ENCODE data around the gene CRYAA.
"Not testable (repeated sequence)": the region's sequence is repeated elsewhere in the genome, so short reads cannot be mapped to it uniquely, and the experiment has no call there.

The CRYAA gene, protein sequence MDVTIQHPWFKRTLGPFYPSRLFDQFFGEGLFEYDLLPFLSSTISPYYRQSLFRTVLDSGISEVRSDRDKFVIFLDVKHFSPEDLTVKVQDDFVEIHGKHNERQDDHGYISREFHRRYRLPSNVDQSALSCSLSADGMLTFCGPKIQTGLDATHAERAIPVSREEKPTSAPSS

DNA sequence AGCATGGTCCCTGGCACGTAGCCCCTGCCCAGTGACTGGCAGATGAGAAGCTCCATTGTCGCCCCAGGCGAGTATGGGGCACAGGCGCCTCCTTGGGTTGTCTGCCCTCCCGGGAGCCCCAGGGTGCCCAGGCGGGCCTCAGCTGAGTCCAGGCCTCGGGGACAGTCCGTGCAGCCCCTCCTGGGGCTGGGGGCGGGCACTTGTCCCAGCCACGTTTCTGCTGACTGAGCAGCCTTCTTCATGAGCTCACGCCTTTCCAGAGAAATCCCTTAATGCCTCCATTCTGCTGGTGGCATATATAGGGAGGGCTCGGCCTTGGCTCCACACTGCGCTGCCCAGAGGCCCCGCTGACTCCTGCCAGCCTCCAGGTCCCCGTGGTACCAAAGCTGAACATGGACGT, at the start of gene CRYAA:
TSS of gene CRYAA (plus strand) at position 301 of the 400 bp plus-strand sequence. CDS start at position 393, 92 bp downstream.
- DNase-seq (ENCODE audit: low read depth) = not testable (repeated sequence)

GRCh38 chr21:43130094-43130493, 38.7 kb upstream of the CRYAA start:
- not testable (repeated sequence) for DNase-seq (ENCODE audit: low read depth)

GRCh38 chr21:43134520-43134919, 34.3 kb upstream of the CRYAA start:
- DNase-seq (ENCODE audit: low read depth) = not testable (repeated sequence)

DNA sequence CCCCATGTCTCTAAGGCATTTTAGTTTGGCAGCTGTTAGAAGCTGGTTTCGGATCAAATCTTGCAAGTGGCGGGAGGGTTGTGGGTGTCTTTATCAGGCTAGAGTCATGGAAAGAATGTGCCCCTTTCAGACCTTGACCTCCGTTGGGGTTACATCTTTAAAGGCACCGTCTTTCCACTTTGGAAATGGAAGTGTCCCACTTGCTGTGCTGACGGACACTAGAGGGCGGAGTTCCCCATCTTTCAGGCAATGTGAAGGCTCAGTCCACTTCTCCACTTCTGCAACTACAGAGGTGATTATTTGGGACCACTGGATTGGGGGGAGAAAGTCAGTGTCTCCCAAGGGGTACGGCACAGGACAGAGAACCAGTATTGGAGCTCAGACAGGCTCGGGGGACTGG, 29.9 kb upstream of the CRYAA start:
- not testable (repeated sequence) for DNase-seq (ENCODE audit: low read depth)

GRCh38 chr21:43141407-43141806, 27.4 kb upstream of the CRYAA start:
- DNase-seq (ENCODE audit: low read depth) = not testable (repeated sequence)

DNA sequence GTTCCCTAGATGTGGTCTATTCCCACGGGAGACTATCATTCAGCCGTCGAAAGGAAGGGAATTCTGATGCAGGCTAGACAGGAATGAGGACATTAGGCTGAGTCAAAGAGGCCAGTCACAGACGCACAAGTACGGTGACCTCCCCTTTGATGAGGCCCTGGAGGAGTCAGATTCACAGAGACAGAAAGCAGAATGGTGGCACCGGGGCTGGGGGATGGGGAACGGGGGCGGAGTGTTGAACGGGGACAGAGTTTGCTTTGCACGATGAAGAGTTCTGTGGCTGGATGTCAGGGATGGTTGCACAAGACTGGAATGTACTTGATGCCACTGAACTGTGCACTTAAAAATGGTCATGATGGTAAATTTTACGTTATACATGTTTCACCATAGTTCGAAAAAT, 22.2 kb upstream of the CRYAA start:
- not testable (repeated sequence) for DNase-seq (ENCODE audit: low read depth)

- DNase-seq (ENCODE audit: low read depth) = not testable (repeated sequence)
Measured at GRCh38 chr21:43147999-43148398, 20.8 kb upstream of the CRYAA start.

GRCh38 chr21:43149344-43149743, 19.5 kb upstream of the CRYAA start:
- not testable (repeated sequence) for DNase-seq (ENCODE audit: low read depth)

DNA sequence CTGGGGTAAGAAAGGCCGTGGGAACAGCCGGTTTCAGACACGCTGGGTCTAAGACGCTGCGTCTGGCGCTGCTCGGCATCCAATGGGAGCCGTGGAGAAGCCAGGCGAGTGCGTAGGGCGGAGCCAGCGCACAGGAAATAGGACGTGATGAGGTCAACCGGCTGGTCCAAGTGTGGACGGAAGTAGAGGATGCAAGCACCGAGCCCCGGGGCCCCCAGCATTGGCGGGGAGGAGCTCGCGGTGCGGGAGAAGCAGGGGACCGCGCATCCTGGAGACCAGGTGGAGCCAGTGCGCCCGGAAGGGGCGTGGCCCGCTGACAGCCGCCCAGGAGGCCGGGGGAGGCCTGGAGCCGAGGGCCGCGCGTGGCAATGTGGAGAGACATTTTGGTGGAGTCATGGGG, 15.2 kb upstream of the CRYAA start:
- DNase-seq (ENCODE audit: low read depth) = not testable (repeated sequence)

GRCh38 chr21:43159279-43160175, 9.3 kb upstream of the CRYAA start:
- not testable (repeated sequence) for DNase-seq (ENCODE audit: low read depth)

- DNase-seq (ENCODE audit: low read depth) = not testable (repeated sequence)
Measured at GRCh38 chr21:43161826-43162707, 6.7 kb upstream of the CRYAA start.

- not testable (repeated sequence) for DNase-seq (ENCODE audit: low read depth)
Measured at GRCh38 chr21:43162708-43163205, 6.1 kb upstream of the CRYAA start.

- not testable (repeated sequence) for DNase-seq (ENCODE audit: low read depth)
Measured at GRCh38 chr21:43164823-43165222, 4.0 kb upstream of the CRYAA start.

DNA sequence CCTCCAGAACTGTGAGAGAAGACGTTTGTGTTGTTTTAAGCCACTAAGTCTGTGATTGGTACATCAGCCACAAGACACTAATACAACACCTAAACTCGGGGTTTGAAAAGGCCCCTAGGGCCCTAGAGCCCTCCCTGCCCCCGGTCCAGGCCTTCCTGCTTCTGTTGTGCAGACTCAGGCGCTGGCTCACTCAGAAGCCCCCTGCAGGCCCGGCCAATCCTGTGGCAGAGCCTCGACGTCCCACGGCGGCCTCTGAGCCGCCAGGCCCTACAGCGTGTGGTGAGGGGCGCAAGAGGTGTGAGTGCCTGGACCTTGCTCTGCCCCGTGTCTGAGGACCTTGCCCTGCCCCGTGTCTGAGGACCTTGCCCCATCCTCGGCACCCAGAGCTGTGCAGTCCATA, 3.1 kb upstream of the CRYAA start:
- not testable (repeated sequence) for DNase-seq (ENCODE audit: low read depth)

GRCh38 chr21:43169230-43169886, 550 bp downstream of the CRYAA start:
- DNase-seq (ENCODE audit: low read depth) = not testable (repeated sequence)

GRCh38 chr21:43169891-43170290, 1.1 kb downstream of the CRYAA start:
- not testable (repeated sequence) for DNase-seq (ENCODE audit: low read depth)

GRCh38 chr21:43172812-43173211, 4.0 kb downstream of the CRYAA start:
- DNase-seq (ENCODE audit: low read depth) = not testable (repeated sequence)

GRCh38 chr21:43173438-43173837, 4.6 kb downstream of the CRYAA start:
- DNase-seq (ENCODE audit: low read depth) = not testable (repeated sequence)

DNA sequence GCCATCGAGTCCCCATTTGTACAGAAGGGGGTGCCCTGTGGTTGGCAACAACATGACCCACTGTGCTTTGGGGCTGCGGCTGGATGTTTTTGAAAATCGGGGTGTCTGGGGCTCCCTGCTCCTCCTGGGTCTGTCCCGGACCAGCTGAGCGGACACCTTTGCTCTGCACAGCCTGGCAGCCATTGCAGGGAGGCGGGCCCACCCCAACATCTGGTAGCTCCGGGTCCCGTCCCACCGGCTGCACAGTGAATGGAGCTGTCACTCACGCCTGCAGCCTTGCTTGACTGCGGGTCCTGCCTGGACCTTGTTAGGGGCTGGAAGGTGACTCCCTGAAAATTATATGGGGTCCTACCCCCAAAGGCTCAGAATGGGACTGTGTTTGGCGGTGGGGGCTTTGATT, 5.1 kb downstream of the CRYAA start:
- DNase-seq (ENCODE audit: low read depth) = not testable (repeated sequence)

DNA sequence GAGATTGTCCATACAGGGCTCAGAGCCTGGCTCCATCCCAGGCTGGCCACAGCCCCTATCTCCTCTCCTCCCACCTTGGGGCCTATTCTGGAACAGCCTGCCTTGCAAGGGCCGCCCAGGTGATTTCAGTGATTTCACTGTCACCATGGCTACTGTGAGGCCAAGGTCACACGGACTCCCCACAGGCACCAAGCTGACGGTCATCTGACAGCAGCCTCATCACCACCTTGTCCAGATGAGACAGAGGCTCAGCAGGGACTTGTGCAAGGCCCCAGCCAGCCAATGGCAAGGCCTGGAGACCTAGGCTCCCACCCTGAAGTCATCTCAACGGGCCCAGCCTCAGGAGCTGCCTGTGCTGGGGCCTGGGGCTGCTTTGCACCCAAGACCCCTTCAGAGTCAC, 6.2 kb downstream of the CRYAA start:
- not testable (repeated sequence) for DNase-seq (ENCODE audit: low read depth)

DNA sequence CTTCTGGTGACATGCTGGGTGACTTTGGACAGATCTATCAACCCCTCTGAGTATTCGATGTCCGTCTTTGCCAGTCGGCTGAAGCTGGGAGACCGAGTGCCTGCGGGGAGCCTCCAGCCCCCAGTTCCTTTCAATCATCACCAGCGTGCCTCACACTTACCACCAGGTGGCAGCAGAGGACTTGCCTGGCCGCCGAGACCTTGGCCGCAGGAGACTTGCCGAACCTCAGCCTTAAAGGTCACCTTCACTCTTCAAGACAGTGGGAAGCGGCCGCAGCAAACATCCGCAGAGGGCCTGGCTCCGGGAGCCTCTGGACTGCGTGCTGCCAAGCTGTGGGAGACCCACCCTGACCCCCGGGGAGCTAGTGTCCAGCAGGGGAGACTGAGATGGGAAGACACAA, 7.8 kb downstream of the CRYAA start:
- DNase-seq (ENCODE audit: low read depth) = not testable (repeated sequence)
